Adrenal gland (tissue), 5 donors: ENCODE results near the gene PRMT6.

Experiments used
- CTCF ChIP-seq, 6 experiments: fragments of 450-650 bp in 4 of 6; fragments of 200-600 bp in 2 of 6; sonication (generic) in 1 of 6; IDR thresholded peaks; 1 replicate in 5 of 6; 2 replicates in 1 of 6; pipeline versions ENCODE4 v1.5.1 to v1.8.0; 2016 to 2021; ENCODE audit warnings: antibody characterized with exemption in 6 of 6, mild to moderate bottlenecking in 2 of 6, moderate library complexity in 1 of 6
- POLR2A ChIP-seq, 2 donors: fragments of 450-650 bp; IDR thresholded peaks; one replicate each; pipeline ENCODE4 v1.6.1; 2017; ENCODE audit warnings: antibody characterized with exemption in 2 of 2, mild to moderate bottlenecking in 2 of 2, moderate library complexity in 1 of 2
- donor health status: DM: no; HTN: no; CAD: no.

DNA sequence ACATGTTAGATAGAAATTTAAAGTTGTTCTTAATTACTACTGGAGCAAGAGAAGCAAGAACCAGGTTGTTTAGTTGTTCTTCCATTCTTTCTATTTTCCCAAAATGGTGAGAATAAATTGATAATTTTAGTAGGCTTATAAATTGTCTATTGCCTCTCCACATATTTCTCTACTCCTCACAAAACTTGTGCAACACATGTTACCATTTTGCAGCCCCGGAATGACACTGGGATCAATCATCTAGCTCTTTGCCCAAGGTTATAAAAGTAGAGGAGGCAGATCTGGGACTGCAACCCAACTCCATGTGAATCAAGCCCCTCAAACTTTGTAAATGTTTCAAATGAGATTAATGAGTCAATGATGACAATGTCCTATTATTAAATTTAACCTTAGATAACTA lies 34.9 kb downstream of the PRMT6 start:
- no peak for TF ChIP-seq CTCF (IDR thresholded peaks at IDR 0.05)
- TF ChIP-seq POLR2A (IDR thresholded peaks at IDR 0.05): no peak
